Measurements from ENCODE around the gene WDR74. TPM values are rescaled to one million over a fixed set of nuclear protein-coding genes. Genes with fewer than 3 reads are reported as not detected.
A peak's percentile ranks its signal among the peaks of the same experiment; 100 is the strongest.
"Not testable (repeated sequence)": the region's sequence is repeated elsewhere in the genome, so short reads cannot be mapped to it uniquely, and the experiment has no call there.

Gene WDR74
- 33.1 TPM for polyA plus RNA-seq (ENCODE audit: insufficient read length)

- peak; percentile 90 for DNase-seq (ENCODE audit: low read depth)
Observed at GRCh38 chr11:62839050-62839945, at the start of gene WDR74. Gene WDR74, minus strand, starts transcription at chr11:62839590. Its CDS starts 20 bp downstream, at chr11:62839570.

- no peak for DNase-seq (ENCODE audit: low read depth)
Observed at GRCh38 chr11:62889126-62889483, 49.7 kb upstream of the WDR74 start.

GRCh38 chr11:62888406-62888805, 49.0 kb upstream of the WDR74 start:
- DNase-seq (ENCODE audit: low read depth), result no peak

GRCh38 chr11:62885137-62885750, 45.9 kb upstream of the WDR74 start:
- DNase-seq (ENCODE audit: low read depth), result no peak

GRCh38 chr11:62883673-62884072, 44.3 kb upstream of the WDR74 start:
- DNase-seq (ENCODE audit: low read depth), result no peak

- DNase-seq (ENCODE audit: low read depth), result no peak
Observed at GRCh38 chr11:62882788-62883501, 43.6 kb upstream of the WDR74 start.

- DNase-seq (ENCODE audit: low read depth), result no peak
Observed at GRCh38 chr11:62882431-62882749, 43.0 kb upstream of the WDR74 start.

GRCh38 chr11:62881579-62882430, 42.4 kb upstream of the WDR74 start:
- DNase-seq (ENCODE audit: low read depth), result peak; percentile 83

GRCh38 chr11:62880803-62881578, 41.6 kb upstream of the WDR74 start, which contains the start of gene SLC3A2:
Gene SLC3A2, plus strand, starts transcription at chr11:62880896. Its CDS starts 128 bp downstream, at chr11:62881024.
- DNase-seq (ENCODE audit: low read depth), result peak; percentile 53

- DNase-seq (ENCODE audit: low read depth), result no peak
Observed at GRCh38 chr11:62880231-62880802, 40.9 kb upstream of the WDR74 start.

GRCh38 chr11:62879235-62879978, 40.0 kb upstream of the WDR74 start:
- no peak for DNase-seq (ENCODE audit: low read depth)

GRCh38 chr11:62876712-62877111, 37.3 kb upstream of the WDR74 start:
- DNase-seq (ENCODE audit: low read depth), result no peak

GRCh38 chr11:62875698-62876478, 36.5 kb upstream of the WDR74 start:
- no peak for DNase-seq (ENCODE audit: low read depth)

GRCh38 chr11:62874851-62875250, 35.5 kb upstream of the WDR74 start:
- no peak for DNase-seq (ENCODE audit: low read depth)

GRCh38 chr11:62865635-62866034, 26.2 kb upstream of the WDR74 start:
- no peak for DNase-seq (ENCODE audit: low read depth)

GRCh38 chr11:62863687-62864335, 24.4 kb upstream of the WDR74 start:
- no peak for DNase-seq (ENCODE audit: low read depth)

- not testable (repeated sequence) for DNase-seq (ENCODE audit: low read depth)
Observed at GRCh38 chr11:62861564-62862192, 22.3 kb upstream of the WDR74 start.

Data from forelimb muscle (tissue), 1 donor.